Endothelial cell of umbilical vein (primary cell): ENCODE measurements around the gene COA5. TPM values are rescaled to one million over a fixed set of nuclear protein-coding genes. Genes with fewer than 3 reads are reported as not detected.

ENCODE experiments used
- BruUV-seq: library from RNA; stranded (reverse); fragments of 400-500 nt; replicated peaks from 2 replicates; lab custom pipeline; 2021; lab: Mats Ljungman, UMichigan
- CTCF ChIA-PET: fragments of 300-600, 350-600 bp; sonication (Branson Sonifier 250); formaldehyde crosslinking; loops from one replicate; lab custom pipeline; 2021; ENCODE audit warnings: antibody characterized with exemption, inconsistent platforms; lab: Charles Lee
- POLR2A ChIA-PET: fragments of 300-600, 350-600 bp; sonication (Branson Sonifier 250); formaldehyde crosslinking; loops from one replicate; lab custom pipeline; 2021; ENCODE audit warnings: antibody characterized with exemption, inconsistent platforms; lab: Charles Lee
- DNase-seq: peaks from one replicate; pipeline ENCODE4 v3.0.0-alpha.2; 2011; ENCODE audit warnings: low read depth, low spot score
- FAIRE-seq: peaks from 2 replicates; lab custom pipeline; 2011; peaks lifted over from hg19 to GRCh38; lab: Jason Lieb, UNC
- H2AFZ ChIP-seq: 2 replicates; pipeline ENCODE4 v1.6.0; 2012; ENCODE audit warnings: low read depth, low read length, control low read depth, inconsistent platforms
- H3K27ac ChIP-seq: 2 replicates; pipeline ENCODE4 v1.5.1; 2011; ENCODE audit warnings: low read depth, mild to moderate bottlenecking, control low read depth, low read length, moderate library complexity; ENCODE audit not compliant: insufficient read depth
- H3K27me3 ChIP-seq, 2 experiments: 2 replicates each; pipeline versions ENCODE4 v1.6.0 to v1.6.1; 2011; ENCODE audit warnings: low read length in 2 of 2, mixed read lengths in 1 of 2; ENCODE audit not compliant: control insufficient read depth in 2 of 2, insufficient read depth in 2 of 2
- H3K36me3 ChIP-seq, 2 experiments: 2 replicates in 1 of 2; 3 replicates in 1 of 2; pipeline ENCODE4 v1.5.1; 2011; ENCODE audit warnings: low read length in 2 of 2, mild to moderate bottlenecking in 1 of 2, moderate library complexity in 1 of 2; ENCODE audit not compliant: control insufficient read depth in 2 of 2, insufficient read depth in 2 of 2; ENCODE audit errors: extremely low read depth in 1 of 2
- H3K4me1 ChIP-seq: 3 replicates; pipeline ENCODE4 v1.5.1; 2011; ENCODE audit warnings: mild to moderate bottlenecking, low read length; ENCODE audit not compliant: control insufficient read depth, insufficient read depth; ENCODE audit errors: extremely low read depth
- H3K4me2 ChIP-seq: 2 replicates; pipeline ENCODE4 v1.6.1; 2011; ENCODE audit warnings: low read length, control low read depth, mixed read lengths; ENCODE audit not compliant: insufficient read depth
- H3K4me3 ChIP-seq, 3 experiments: fragments of 200-600 bp in 1 of 3; sonication (generic), shearing (Covaris generic) in 1 of 3; replicated peaks in 1 of 3; 2 replicates each; pipeline ENCODE4 v1.5.1; 2011 to 2016; ENCODE audit warnings: control low read depth in 3 of 3, low read length in 3 of 3, mild to moderate bottlenecking in 2 of 3, inconsistent platforms in 1 of 3, low read depth in 1 of 3, moderate library complexity in 1 of 3; ENCODE audit not compliant: insufficient read depth in 1 of 3
- H3K79me2 ChIP-seq: 2 replicates; pipeline ENCODE4 v1.6.0; 2012; ENCODE audit warnings: low read length, inconsistent platforms; ENCODE audit not compliant: control insufficient read depth, insufficient read depth
- H3K9ac ChIP-seq: replicated peaks from 2 replicates; pipeline ENCODE3; 2011; ENCODE audit warnings: low read length, control low read depth; ENCODE audit not compliant: insufficient read depth; ENCODE audit errors: extremely low read depth
- H3K9me1 ChIP-seq: replicated peaks from 3 replicates; pipeline ENCODE4 v1.6.0; 2011; ENCODE audit warnings: mild to moderate bottlenecking, low read length; ENCODE audit not compliant: control insufficient read depth, insufficient read depth; ENCODE audit errors: extremely low read depth
- H3K9me3 ChIP-seq: replicated peaks from 2 replicates; pipeline ENCODE4 v1.5.1; 2012; ENCODE audit warnings: low read length, inconsistent platforms; ENCODE audit not compliant: control insufficient read depth, insufficient read depth
- H4K20me1 ChIP-seq: replicated peaks from 2 replicates; pipeline ENCODE3; 2011; ENCODE audit warnings: mild to moderate bottlenecking, low read length; ENCODE audit not compliant: control insufficient read depth, insufficient read depth; ENCODE audit errors: extremely low read depth
- EZH2 ChIP-seq: IDR thresholded peaks from 2 replicates; pipeline ENCODE4 v1.6.1; 2012; ENCODE audit warnings: borderline replicate concordance, low read depth, mild to moderate bottlenecking, moderate library complexity, low read length, inconsistent platforms; ENCODE audit not compliant: severe bottlenecking
- FOS ChIP-seq: IDR thresholded peaks from 2 replicates; pipeline ENCODE4 v1.6.1; 2011; ENCODE audit warnings: mild to moderate bottlenecking, low read length, moderate library complexity, borderline replicate concordance; ENCODE audit not compliant: insufficient read depth
- GATA2 ChIP-seq: IDR thresholded peaks from 2 replicates; pipeline ENCODE4 v1.7.0; 2011; ENCODE audit warnings: low read depth, mild to moderate bottlenecking, moderate library complexity, mixed read lengths, low read length; ENCODE audit not compliant: insufficient read length, insufficient read depth
- JUN ChIP-seq: IDR thresholded peaks from 2 replicates; pipeline ENCODE4 v1.6.1; 2011; ENCODE audit warnings: borderline replicate concordance, low read depth; ENCODE audit not compliant: insufficient read length, insufficient read depth
- POLR2A ChIP-seq: IDR thresholded peaks from 2 replicates; pipeline ENCODE4 v1.6.1; 2012; ENCODE audit warnings: low read depth, mild to moderate bottlenecking, control low read depth, low read length
- POLR2AphosphoS5 ChIP-seq: IDR thresholded peaks from 2 replicates; pipeline ENCODE4 v1.6.1; 2012; ENCODE audit warnings: low read depth, mild to moderate bottlenecking, control low read depth, low read length, moderate library complexity; ENCODE audit not compliant: insufficient read depth
- dilution Hi-C: fragments of 300-500 bp; cut with MboI; formaldehyde crosslinking; loops from one replicate; pipeline ENCODE4 v1.15.0; 2019; ENCODE audit warnings: low sequenced_read_pairs; ENCODE audit not compliant: extremely low pct_ligation_motif_present
- intact Hi-C: fragments of 100-400 bp; cut with micrococcal nuclease; formaldehyde crosslinking; loops from one replicate; pipeline ENCODE4 v1.10.0; 2022
- polyA plus RNA-seq, 4 experiments: library from polyadenylated mRNA; depleted of rRNA in 3 of 4; stranded (reverse) in 3 of 4; unstranded in 1 of 4; fragments of >200 nt; gene quantifications; 2 replicates each; pipeline versions ENCODE4 v1.2.1 to v1.2.3, GENCODE V29; 2011 to 2012; ENCODE audit warnings: missing spikeins in 1 of 4
- total RNA-seq: library from RNA; stranded (reverse); gene quantifications from 2 replicates; pipeline ENCODE4 v1.2.3, GENCODE V29; 2021
- TF ChIP-seq, protein P1 (sequence below): IDR thresholded peaks from 2 replicates; pipeline ENCODE4 v1.6.1; 2011; ENCODE audit not compliant: insufficient read depth, insufficient read length
- TF ChIP-seq, protein P2 (sequence below), 2 donors: IDR thresholded peaks; 1 replicate in 1 of 2; 2 replicates in 1 of 2; pipeline ENCODE4 v1.5.1; 2011; ENCODE audit warnings: low read length in 2 of 2, mild to moderate bottlenecking in 2 of 2, moderate library complexity in 2 of 2, control low read depth in 1 of 2, inconsistent platforms in 1 of 2, low read depth in 1 of 2; ENCODE audit not compliant: insufficient read depth in 1 of 2; ENCODE audit errors: extremely low read depth in 1 of 2

The COA5 gene
- total and polyA plus RNA-seq, 2 donors (not counting 3 experiments of a cell fraction or from before 2014, with no cell fraction given) = 16.5 to 17.7 TPM

DNA sequence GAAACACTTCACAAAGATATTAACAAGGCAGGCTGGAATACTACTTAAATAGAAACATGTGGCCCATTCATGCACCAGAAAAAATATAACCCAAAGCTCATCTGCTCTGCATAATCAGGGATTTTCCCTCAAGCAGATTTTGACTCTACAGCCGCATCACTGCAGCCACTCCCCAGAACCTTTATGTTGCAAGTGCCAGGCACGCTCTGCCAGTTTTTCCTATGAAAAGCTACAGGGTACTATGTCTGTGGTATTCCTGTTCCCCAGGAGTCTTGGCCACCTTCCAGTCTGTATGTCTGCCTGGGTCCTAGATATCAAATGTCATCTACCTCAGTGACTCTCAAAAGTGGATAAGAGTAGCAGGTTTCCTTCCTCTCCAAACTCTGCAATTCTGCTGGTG, 3.8 kb downstream of the COA5 start:
- no peaks in the 10 kb centered on the region for H3K9me3 ChIP-seq
- H3K4me2 ChIP-seq = no peak overlapping the region
- H3K79me2 ChIP-seq = peaks cover 43% of the 10 kb centered on the region
- no peak for FAIRE-seq
- CTCF ChIA-PET = interaction anchor here (1.0 to 2.5 kb wide), 3 partner anchors 35 to 192 kb away, joined by 3 to 8 read pairs (median 4); no protein-coding TSS in a partner anchor
- dilution Hi-C loops = no loop called here
- H3K27me3 ChIP-seq = no peaks in the 10 kb centered on the region
- H3K9ac ChIP-seq = no peak overlapping the region
- no peak for DNase-seq
- H3K9me1 ChIP-seq = no peaks in the 10 kb centered on the region
- H3K4me3 ChIP-seq = no peak overlapping the region
- no peak overlapping the region for H2AFZ ChIP-seq
- H3K36me3 ChIP-seq = peaks cover 3% of the 10 kb centered on the region in 2 experiments
- peaks cover 16% of the 10 kb centered on the region for H3K4me1 ChIP-seq
- no peaks in the 10 kb centered on the region for H4K20me1 ChIP-seq
- POLR2A ChIA-PET = no interaction called here
- no TSS peak for BruUV-seq
- no peak for TF ChIP-seq JUN
- no peak for TF ChIP-seq GATA2
- TF ChIP-seq FOS = no peak
- TF ChIP-seq, protein P1, sequence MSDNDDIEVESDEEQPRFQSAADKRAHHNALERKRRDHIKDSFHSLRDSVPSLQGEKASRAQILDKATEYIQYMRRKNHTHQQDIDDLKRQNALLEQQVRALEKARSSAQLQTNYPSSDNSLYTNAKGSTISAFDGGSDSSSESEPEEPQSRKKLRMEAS = no peak
- TF ChIP-seq EZH2 = no peak
- no peak for TF ChIP-seq POLR2A
- TF ChIP-seq, protein P2, sequence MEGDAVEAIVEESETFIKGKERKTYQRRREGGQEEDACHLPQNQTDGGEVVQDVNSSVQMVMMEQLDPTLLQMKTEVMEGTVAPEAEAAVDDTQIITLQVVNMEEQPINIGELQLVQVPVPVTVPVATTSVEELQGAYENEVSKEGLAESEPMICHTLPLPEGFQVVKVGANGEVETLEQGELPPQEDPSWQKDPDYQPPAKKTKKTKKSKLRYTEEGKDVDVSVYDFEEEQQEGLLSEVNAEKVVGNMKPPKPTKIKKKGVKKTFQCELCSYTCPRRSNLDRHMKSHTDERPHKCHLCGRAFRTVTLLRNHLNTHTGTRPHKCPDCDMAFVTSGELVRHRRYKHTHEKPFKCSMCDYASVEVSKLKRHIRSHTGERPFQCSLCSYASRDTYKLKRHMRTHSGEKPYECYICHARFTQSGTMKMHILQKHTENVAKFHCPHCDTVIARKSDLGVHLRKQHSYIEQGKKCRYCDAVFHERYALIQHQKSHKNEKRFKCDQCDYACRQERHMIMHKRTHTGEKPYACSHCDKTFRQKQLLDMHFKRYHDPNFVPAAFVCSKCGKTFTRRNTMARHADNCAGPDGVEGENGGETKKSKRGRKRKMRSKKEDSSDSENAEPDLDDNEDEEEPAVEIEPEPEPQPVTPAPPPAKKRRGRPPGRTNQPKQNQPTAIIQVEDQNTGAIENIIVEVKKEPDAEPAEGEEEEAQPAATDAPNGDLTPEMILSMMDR (IDR thresholded peaks at IDR 0.05; ENCODE audit: extremely low read depth in 1 of 2, insufficient read depth in 1 of 2, low read depth in 1 of 2, low read length in 2 of 2) = no peak
- TF ChIP-seq POLR2AphosphoS5 = no peak
- intact Hi-C loops = no loop called here
- no peak overlapping the region for H3K27ac ChIP-seq
